Stimulated activated CD4-positive, alpha-beta T cell treated with anti-CD3 and anti-CD28 coated beads, Interleukin-15, amount 100 ng/mL, for 24 hours (primary cell): Measurements from ENCODE around the gene WSCD2.

Experiments used
- DNase-seq: peaks from one replicate; pipeline ENCODE4 v3.0.0-alpha.2; 2020

Gene WSCD2

GRCh38 chr12:108271951-108272872 lies 143.1 kb downstream of the WSCD2 start:
- DNase-seq = no peak

- DNase-seq = no peak
Observed at GRCh38 chr12:108273217-108273616, 144.1 kb downstream of the WSCD2 start.

GRCh38 chr12:108277613-108278012 lies 148.5 kb downstream of the WSCD2 start:
- no peak for DNase-seq

GRCh38 chr12:108282160-108282559 lies 153.1 kb downstream of the WSCD2 start:
- DNase-seq = no peak

- DNase-seq = no peak
Observed at GRCh38 chr12:108282676-108283075, 153.6 kb downstream of the WSCD2 start.

- DNase-seq = no peak
Observed at GRCh38 chr12:108284163-108284562, 155.1 kb downstream of the WSCD2 start.

GRCh38 chr12:108285016-108285415 lies 155.9 kb downstream of the WSCD2 start:
- DNase-seq = no peak

- no peak for DNase-seq
Observed at GRCh38 chr12:108287227-108287626, 158.1 kb downstream of the WSCD2 start.

GRCh38 chr12:108289350-108290161 lies 160.5 kb downstream of the WSCD2 start:
- no peak for DNase-seq

- DNase-seq = no peak
Observed at GRCh38 chr12:108295641-108296040, 166.6 kb downstream of the WSCD2 start.

- no peak for DNase-seq
Observed at GRCh38 chr12:108296945-108297344, 167.9 kb downstream of the WSCD2 start.

- DNase-seq = no peak
Observed at GRCh38 chr12:108297424-108297823, 168.3 kb downstream of the WSCD2 start.

GRCh38 chr12:108297895-108298760 lies 169.0 kb downstream of the WSCD2 start:
- DNase-seq = no peak

- DNase-seq = no peak
Observed at GRCh38 chr12:108298761-108299275, 169.7 kb downstream of the WSCD2 start.

GRCh38 chr12:108299516-108299915 lies 170.4 kb downstream of the WSCD2 start:
- no peak for DNase-seq
